Hematopoietic multipotent progenitor cell treated with erythropoietin and hydrocortisone succinate and interleukin-3 and kit ligand, for 15 days (in vitro differentiated cells): ENCODE results near the gene MAP4.
"Not testable (repeated sequence)": the region's sequence is repeated elsewhere in the genome, so short reads cannot be mapped to it uniquely, and the experiment has no call there.

Experiments
- DNase-seq: peaks from one replicate; pipeline ENCODE4 v3.0.0-alpha.2; 2015; ENCODE audit warnings: low spot score

The MAP4 gene

GRCh38 chr3:48013288-48013980 lies 2.8 kb downstream of the MAP4 start:
- peak; percentile 34 for DNase-seq

- DNase-seq, result no peak
Measured at GRCh38 chr3:48012659-48013058, 3.6 kb downstream of the MAP4 start.

- DNase-seq, result not testable (repeated sequence)
Measured at GRCh38 chr3:48008066-48008465, 8.2 kb downstream of the MAP4 start.

- not testable (repeated sequence) for DNase-seq
Measured at GRCh38 chr3:48007361-48007760, 8.9 kb downstream of the MAP4 start.

GRCh38 chr3:48006794-48007193 lies 9.4 kb downstream of the MAP4 start:
- not testable (repeated sequence) for DNase-seq

- DNase-seq, result no peak
Measured at GRCh38 chr3:48004694-48005093, 11.5 kb downstream of the MAP4 start.

- no peak for DNase-seq
Measured at GRCh38 chr3:48002787-48003186, 13.4 kb downstream of the MAP4 start.

- DNase-seq, result no peak
Measured at GRCh38 chr3:48001991-48002390, 14.2 kb downstream of the MAP4 start.

- no peak for DNase-seq
Measured at GRCh38 chr3:48000212-48000611, 16.0 kb downstream of the MAP4 start.

- DNase-seq, result no peak
Measured at GRCh38 chr3:47996440-47996839, 19.8 kb downstream of the MAP4 start.

GRCh38 chr3:47994180-47994579 lies 22.0 kb downstream of the MAP4 start:
- no peak for DNase-seq

- no peak for DNase-seq
Measured at GRCh38 chr3:47991341-47991740, 24.9 kb downstream of the MAP4 start.

GRCh38 chr3:47989981-47990440 lies 26.2 kb downstream of the MAP4 start:
- peak; percentile 87 for DNase-seq

- no peak for DNase-seq
Measured at GRCh38 chr3:47985381-47985780, 30.8 kb downstream of the MAP4 start.

GRCh38 chr3:47984075-47984728 lies 32.0 kb downstream of the MAP4 start:
- no peak for DNase-seq

- no peak for DNase-seq
Measured at GRCh38 chr3:47980795-47981194, 35.4 kb downstream of the MAP4 start.

- no peak for DNase-seq
Measured at GRCh38 chr3:47979070-47979469, 37.1 kb downstream of the MAP4 start.

- DNase-seq, result no peak
Measured at GRCh38 chr3:47978386-47978785, 37.8 kb downstream of the MAP4 start.

- DNase-seq, result no peak
Measured at GRCh38 chr3:47976135-47976732, 40.0 kb downstream of the MAP4 start.

- no peak for DNase-seq
Measured at GRCh38 chr3:47974974-47975470, 41.2 kb downstream of the MAP4 start.

GRCh38 chr3:47971081-47971480 lies 45.1 kb downstream of the MAP4 start:
- no peak for DNase-seq

- no peak for DNase-seq
Measured at GRCh38 chr3:47964740-47965139, 51.5 kb downstream of the MAP4 start.
